ENCODE results near the gene SLC25A17. TPM values are rescaled to one million over a fixed set of nuclear protein-coding genes. Genes with fewer than 3 reads are reported as not detected.
"Not testable (repeated sequence)": the region's sequence is repeated elsewhere in the genome, so short reads cannot be mapped to it uniquely, and the experiment has no call there.

The SLC25A17 gene
- total RNA-seq, 1 donor: 25.8 TPM

DNA sequence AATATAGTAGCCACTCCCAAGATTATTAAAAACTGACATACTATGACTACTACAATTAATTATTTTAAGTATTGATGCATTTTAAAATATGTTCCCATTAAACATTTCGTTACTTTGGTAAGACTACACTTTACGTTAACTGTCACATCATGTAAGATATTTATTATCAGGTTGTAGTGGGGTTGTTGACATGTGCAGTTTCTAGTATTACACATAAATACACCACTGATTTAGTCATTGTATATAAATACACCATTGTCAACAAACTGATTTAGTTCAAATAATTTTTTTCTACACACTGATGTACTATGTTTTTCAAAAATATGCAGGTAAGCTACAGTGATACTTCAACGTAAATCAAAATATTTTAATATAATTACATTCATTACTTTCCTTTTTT is 25.8 kb upstream of the SLC25A17 start:
- H3K4me3 ChIP-seq (ENCODE audit: low read depth, low read length): no peak overlapping the region
- DNase-seq (ENCODE audit: low read depth): no peak
- TF ChIP-seq, protein P1, sequence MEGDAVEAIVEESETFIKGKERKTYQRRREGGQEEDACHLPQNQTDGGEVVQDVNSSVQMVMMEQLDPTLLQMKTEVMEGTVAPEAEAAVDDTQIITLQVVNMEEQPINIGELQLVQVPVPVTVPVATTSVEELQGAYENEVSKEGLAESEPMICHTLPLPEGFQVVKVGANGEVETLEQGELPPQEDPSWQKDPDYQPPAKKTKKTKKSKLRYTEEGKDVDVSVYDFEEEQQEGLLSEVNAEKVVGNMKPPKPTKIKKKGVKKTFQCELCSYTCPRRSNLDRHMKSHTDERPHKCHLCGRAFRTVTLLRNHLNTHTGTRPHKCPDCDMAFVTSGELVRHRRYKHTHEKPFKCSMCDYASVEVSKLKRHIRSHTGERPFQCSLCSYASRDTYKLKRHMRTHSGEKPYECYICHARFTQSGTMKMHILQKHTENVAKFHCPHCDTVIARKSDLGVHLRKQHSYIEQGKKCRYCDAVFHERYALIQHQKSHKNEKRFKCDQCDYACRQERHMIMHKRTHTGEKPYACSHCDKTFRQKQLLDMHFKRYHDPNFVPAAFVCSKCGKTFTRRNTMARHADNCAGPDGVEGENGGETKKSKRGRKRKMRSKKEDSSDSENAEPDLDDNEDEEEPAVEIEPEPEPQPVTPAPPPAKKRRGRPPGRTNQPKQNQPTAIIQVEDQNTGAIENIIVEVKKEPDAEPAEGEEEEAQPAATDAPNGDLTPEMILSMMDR (IDR thresholded peaks at IDR 0.05; ENCODE audit: insufficient read depth, low read length): no peak

DNA sequence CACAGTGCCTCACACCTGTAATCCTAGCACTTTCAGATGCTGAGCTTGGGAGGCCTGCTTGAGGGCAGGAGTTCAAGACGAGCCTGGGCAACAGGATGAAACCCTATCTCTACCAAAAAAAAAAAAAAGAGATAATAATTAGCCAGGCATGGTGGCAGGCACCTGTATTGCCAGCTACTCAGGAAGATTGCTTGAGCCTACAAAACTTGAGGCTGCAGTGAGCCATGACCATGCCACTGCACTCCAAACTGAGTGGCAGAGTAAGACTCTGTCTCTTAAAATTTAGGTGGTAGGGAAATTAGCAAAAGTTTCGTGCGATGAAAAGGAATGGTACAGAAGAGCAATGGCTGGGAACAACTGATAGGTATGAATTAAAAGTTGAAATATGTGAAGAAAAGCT is 19.3 kb upstream of the SLC25A17 start:
- no peak overlapping the region for H3K4me3 ChIP-seq (ENCODE audit: low read depth, low read length)
- TF ChIP-seq, protein P1 (IDR thresholded peaks at IDR 0.05; ENCODE audit: insufficient read depth, low read length): no peak
- DNase-seq (ENCODE audit: low read depth): no peak

DNA sequence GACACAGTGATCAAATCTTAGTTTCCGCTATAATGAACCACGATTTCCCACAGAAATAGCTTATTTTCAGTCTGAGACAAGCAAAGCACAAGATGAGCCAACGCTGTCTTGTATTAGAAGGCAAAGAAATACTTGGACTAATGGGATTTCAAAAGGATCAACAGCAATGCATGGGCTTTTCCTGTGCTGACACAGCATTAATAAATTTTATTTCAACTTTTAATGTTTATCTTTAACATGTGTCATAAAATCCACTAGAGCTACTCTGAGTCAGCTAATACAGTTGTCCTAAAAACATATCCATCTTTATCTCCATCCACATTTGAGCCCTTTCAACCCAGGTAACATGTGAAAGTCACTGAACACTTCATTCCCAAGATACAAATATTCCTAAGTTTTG is 15.5 kb upstream of the SLC25A17 start:
- no peak for DNase-seq (ENCODE audit: low read depth)
- TF ChIP-seq, protein P1 (IDR thresholded peaks at IDR 0.05; ENCODE audit: insufficient read depth, low read length): no peak
- no peak overlapping the region for H3K4me3 ChIP-seq (ENCODE audit: low read depth, low read length)

DNA sequence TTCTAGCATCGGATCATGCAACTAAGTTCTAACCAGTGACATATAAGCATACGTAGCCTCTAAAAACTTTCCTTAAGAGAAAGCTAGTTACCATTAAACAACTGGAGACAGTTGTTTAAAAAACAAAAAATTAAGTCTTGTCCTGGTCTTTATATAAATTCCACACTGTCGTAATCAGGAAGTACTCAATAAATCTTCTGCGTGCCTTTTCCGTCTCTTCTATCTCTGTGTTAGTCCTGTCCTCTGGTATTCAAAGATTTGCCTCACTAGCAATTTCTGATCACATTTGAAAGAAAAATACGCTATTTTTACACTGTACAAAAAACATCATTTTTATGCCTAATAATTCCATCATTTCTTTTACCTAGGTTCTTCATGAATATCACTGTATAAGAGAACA is 10.0 kb upstream of the SLC25A17 start:
- no peak overlapping the region for H3K4me3 ChIP-seq (ENCODE audit: low read depth, low read length)
- DNase-seq (ENCODE audit: low read depth): no peak
- TF ChIP-seq, protein P1 (IDR thresholded peaks at IDR 0.05; ENCODE audit: insufficient read depth, low read length): no peak

DNA sequence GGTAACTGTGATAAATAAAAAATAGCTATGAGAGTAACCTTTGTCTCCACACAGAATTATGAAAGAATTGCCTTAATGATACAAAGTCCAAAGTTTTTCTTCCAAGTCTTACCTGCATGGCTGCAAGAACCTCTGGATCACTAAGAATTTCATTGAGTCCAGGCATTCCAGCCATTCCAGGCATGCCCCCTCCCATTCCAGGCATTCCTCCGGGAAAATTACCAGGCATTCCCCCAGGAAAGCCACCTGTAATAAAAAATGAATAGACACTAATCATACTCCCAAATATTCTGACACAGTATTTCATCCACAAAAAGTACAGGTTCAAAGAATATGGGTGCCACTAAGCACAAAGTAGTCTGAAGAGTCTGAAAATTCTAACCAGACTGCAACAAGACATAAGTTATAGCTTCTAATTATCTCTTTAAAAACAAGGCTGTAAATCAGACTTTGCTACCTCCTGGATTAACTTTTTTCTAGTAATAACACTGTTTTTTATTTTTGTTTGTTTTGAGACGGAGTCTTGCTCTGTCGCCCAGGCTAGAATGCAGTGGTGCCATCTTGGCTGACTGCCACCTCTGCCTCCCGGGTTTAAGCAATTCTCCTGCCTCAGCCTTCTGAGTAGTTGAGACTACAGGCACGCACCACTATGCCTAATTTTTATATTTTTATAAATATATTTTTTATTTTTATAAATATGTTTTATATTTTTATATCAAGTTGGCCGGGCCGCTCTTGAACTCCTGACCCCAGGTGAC is 8.0 kb upstream of the SLC25A17 start:
- TF ChIP-seq, protein P1 (IDR thresholded peaks at IDR 0.05; ENCODE audit: insufficient read depth, low read length): no peak
- no peak for DNase-seq (ENCODE audit: low read depth)
- no peak overlapping the region for H3K4me3 ChIP-seq (ENCODE audit: low read depth, low read length)

DNA sequence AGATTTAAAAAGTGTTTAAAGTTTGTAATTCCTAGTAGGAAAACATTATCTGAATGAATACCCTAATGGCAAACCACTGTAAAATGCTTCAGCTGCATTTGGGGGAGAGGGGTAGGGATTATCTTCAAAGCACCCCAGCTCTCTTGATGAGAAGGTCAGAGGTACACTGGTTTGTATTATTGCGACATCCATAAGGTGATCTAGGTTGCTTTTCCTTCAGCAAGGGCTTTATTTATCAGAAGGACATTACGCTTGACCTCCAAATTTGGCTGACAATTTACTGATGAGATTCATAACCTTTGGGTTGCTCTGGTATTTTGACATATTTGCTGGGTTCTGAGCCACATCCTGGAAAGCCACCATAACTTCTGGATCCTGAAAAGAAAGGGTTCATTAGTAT is 7.1 kb upstream of the SLC25A17 start:
- not testable (repeated sequence) for H3K4me3 ChIP-seq (ENCODE audit: low read depth, low read length); DNase-seq (ENCODE audit: low read depth)

DNA sequence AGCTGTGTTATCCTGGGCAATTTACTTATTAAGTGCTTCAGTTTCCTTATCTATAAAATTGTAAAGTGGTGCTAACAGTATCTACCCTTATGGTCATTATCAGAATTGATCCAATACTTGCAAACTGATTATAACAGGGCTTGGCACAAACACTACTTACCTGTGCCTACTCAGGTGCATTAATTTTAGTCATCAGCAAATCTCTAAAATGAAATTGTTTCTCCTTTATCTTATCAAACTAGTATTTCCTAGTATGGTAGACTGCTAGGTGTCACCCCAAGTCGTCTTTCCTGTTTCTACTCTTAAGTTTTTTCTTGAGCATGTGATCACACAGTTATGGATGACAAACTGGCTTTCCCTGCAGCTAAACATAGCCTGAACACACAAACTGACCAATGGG is 4.3 kb upstream of the SLC25A17 start:
- TF ChIP-seq, protein P1 (IDR thresholded peaks at IDR 0.05; ENCODE audit: insufficient read depth, low read length): no peak
- H3K4me3 ChIP-seq (ENCODE audit: low read depth, low read length): no peak overlapping the region
- DNase-seq (ENCODE audit: low read depth): no peak
